Neural progenitor cell (in vitro differentiated cells): ENCODE data around the gene LRRC8B. TPM values are rescaled to one million over a fixed set of nuclear protein-coding genes. Genes with fewer than 3 reads are reported as not detected.

Experiments
- DNase-seq: peaks from one replicate; pipeline ENCODE4 v3.0.0-alpha.2; 2016; ENCODE audit warnings: low spot score
- H2AFZ ChIP-seq: fragments of 200-600 bp; sonication (generic); replicated peaks from 2 replicates; pipeline ENCODE4 v1.6.1; 2016; ENCODE audit warnings: antibody characterized with exemption
- H3F3A ChIP-seq: fragments of 200-600 bp; sonication (generic); 2 replicates; pipeline ENCODE4 v1.6.1; 2016; ENCODE audit warnings: antibody characterized with exemption, low read depth
- H3K27ac ChIP-seq: fragments of 200-600 bp; sonication (generic); 2 replicates; pipeline ENCODE4 v1.5.1; 2016; ENCODE audit warnings: mild to moderate bottlenecking
- H3K27me3 ChIP-seq: fragments of 200-600 bp; sonication (generic); 2 replicates; pipeline ENCODE4 v1.6.1; 2016; ENCODE audit warnings: mild to moderate bottlenecking, moderate library complexity
- H3K36me3 ChIP-seq: fragments of 200-600 bp; sonication (generic); 2 replicates; pipeline ENCODE4 v1.5.1; 2016
- H3K4me1 ChIP-seq: fragments of 200-600 bp; sonication (generic); 2 replicates; pipeline ENCODE4 v1.6.1; 2016; ENCODE audit warnings: mixed run types
- H3K4me2 ChIP-seq: fragments of 200-600 bp; sonication (generic); 2 replicates; pipeline ENCODE4 v1.6.1; 2016
- H3K4me3 ChIP-seq: fragments of 200-600 bp; sonication (generic); 2 replicates; pipeline ENCODE4 v1.5.1; 2016
- H3K79me2 ChIP-seq: fragments of 200-600 bp; sonication (generic); 2 replicates; pipeline ENCODE4 v1.6.1; 2016; ENCODE audit warnings: low read depth
- H3K9ac ChIP-seq: fragments of 200-600 bp; sonication (generic); 2 replicates; pipeline ENCODE4 v1.6.1; 2016
- H3K9me3 ChIP-seq: fragments of 200-600 bp; sonication (generic); 2 replicates; pipeline ENCODE4 v1.5.1; 2016; ENCODE audit warnings: low read depth
- H4K20me1 ChIP-seq: fragments of 200-600 bp; sonication (generic); 2 replicates; pipeline ENCODE4 v1.6.1; 2016; ENCODE audit warnings: low read depth
- H3K27ac Mint-ChIP-seq: 3 replicates; pipeline ENCODE4 v1.8.0; 2021; ENCODE audit warnings: mixed read lengths
- H3K27me3 Mint-ChIP-seq: 2 replicates; pipeline ENCODE4 v1.8.0; 2022; ENCODE audit warnings: low read depth, mild to moderate bottlenecking, inconsistent platforms, moderate library complexity, mixed read lengths; ENCODE audit not compliant: insufficient read depth
- H3K36me3 Mint-ChIP-seq: 3 replicates; pipeline ENCODE4 v1.8.0; 2021; ENCODE audit warnings: mixed read lengths
- H3K4me1 Mint-ChIP-seq: 3 replicates; pipeline ENCODE4 v1.8.0; 2021; ENCODE audit warnings: mixed read lengths
- H3K4me3 Mint-ChIP-seq: 3 replicates; pipeline ENCODE4 v1.8.0; 2021; ENCODE audit warnings: mild to moderate bottlenecking, moderate library complexity, mixed read lengths
- H3K9me3 Mint-ChIP-seq: 3 replicates; pipeline ENCODE4 v1.8.0; 2020; ENCODE audit warnings: mixed read lengths
- CTCF ChIP-seq: fragments of 200-600 bp; sonication (generic); IDR thresholded peaks from 2 replicates; pipeline ENCODE4 v1.5.1; 2017; ENCODE audit warnings: antibody characterized with exemption, mild to moderate bottlenecking
- EZH2 ChIP-seq: fragments of 200-600 bp; sonication (generic); IDR thresholded peaks from 2 replicates; pipeline ENCODE4 v1.6.1; 2017; ENCODE audit warnings: antibody characterized with exemption, mild to moderate bottlenecking, moderate library complexity
- EZH2phosphoT487 ChIP-seq: fragments of 200-600 bp; sonication (generic); IDR thresholded peaks from 2 replicates; pipeline ENCODE4 v1.6.1; 2017; ENCODE audit warnings: antibody characterized with exemption
- total RNA-seq: library from RNA; depleted of rRNA; stranded (reverse); fragments of >200 nt; gene quantifications from 2 replicates; pipeline ENCODE4 v1.2.3, GENCODE V29; 2015; ENCODE audit warnings: low replicate concordance

Gene LRRC8B
- total RNA-seq, 1 donor from 2014 or later, result 37.3 TPM

GRCh38 chr1:89528382-89528780, 3.8 kb downstream of the LRRC8B start:
- TF ChIP-seq CTCF (no peak), EZH2phosphoT487 (no peak), EZH2 (no peak)
- Histone ChIP-seq H2AFZ (no peak overlapping the region), H3K4me3 (no peak overlapping the region), H3K9ac (no peak overlapping the region), H4K20me1 (peaks cover 51% of the 10 kb centered on the region), H3K79me2 (peaks cover 84% of the 10 kb centered on the region), H3K4me2 (peak overlapping the region; percentile 87), H3K27me3 (no peaks in the 10 kb centered on the region), H3K27ac (no peak overlapping the region), H3K9me3 (no peaks in the 10 kb centered on the region), H3K36me3 (no peaks in the 10 kb centered on the region), H3F3A (peaks cover 31% of the 10 kb centered on the region), H3K4me1 (peaks cover 47% of the 10 kb centered on the region)
- peaks cover 19% of the 10 kb centered on the region for H3K4me1 Mint-ChIP-seq
- H3K27me3 Mint-ChIP-seq, result peaks cover 2% of the 10 kb centered on the region
- no peak overlapping the region for H3K27ac Mint-ChIP-seq
- no peak overlapping the region for H3K4me3 Mint-ChIP-seq
- no peak for DNase-seq
- H3K9me3 Mint-ChIP-seq, result no peaks in the 10 kb centered on the region
- H3K36me3 Mint-ChIP-seq, result peaks cover 14% of the 10 kb centered on the region

- Mint-ChIP-seq H3K4me3 (no peak overlapping the region), H3K4me1 (peaks cover 14% of the 10 kb centered on the region), H3K9me3 (no peaks in the 10 kb centered on the region), H3K36me3 (peaks cover 16% of the 10 kb centered on the region), H3K27ac (no peak overlapping the region), H3K27me3 (no peaks in the 10 kb centered on the region)
- Histone ChIP-seq H3K9me3 (no peaks in the 10 kb centered on the region), H3K4me2 (no peak overlapping the region), H2AFZ (no peak overlapping the region), H3K9ac (no peak overlapping the region), H3K79me2 (peaks cover 92% of the 10 kb centered on the region), H3F3A (peaks cover 23% of the 10 kb centered on the region), H4K20me1 (peaks cover 51% of the 10 kb centered on the region), H3K27ac (no peak overlapping the region), H3K27me3 (no peaks in the 10 kb centered on the region), H3K4me1 (peaks cover 38% of the 10 kb centered on the region), H3K4me3 (no peak overlapping the region), H3K36me3 (no peaks in the 10 kb centered on the region)
- no peak for DNase-seq
- TF ChIP-seq EZH2, result no peak
- TF ChIP-seq CTCF, result no peak
- no peak for TF ChIP-seq EZH2phosphoT487
These were observed 4.6 kb downstream of the LRRC8B start for GRCh38 chr1:89529196-89529595.

- Mint-ChIP-seq H3K27ac (no peak overlapping the region), H3K4me3 (no peak overlapping the region), H3K27me3 (no peaks in the 10 kb centered on the region), H3K36me3 (peaks cover 16% of the 10 kb centered on the region), H3K9me3 (no peaks in the 10 kb centered on the region), H3K4me1 (peaks cover 10% of the 10 kb centered on the region)
- Histone ChIP-seq H4K20me1 (peaks cover 56% of the 10 kb centered on the region), H3K9ac (no peak overlapping the region), H3K4me3 (peak overlapping the region; percentile 22), H3K27ac (no peak overlapping the region), H3K27me3 (no peaks in the 10 kb centered on the region), H3F3A (peaks cover 14% of the 10 kb centered on the region), H3K4me2 (peak overlapping the region; percentile 74), H2AFZ (no peak overlapping the region), H3K79me2 (peaks cover 98% of the 10 kb centered on the region), H3K9me3 (no peaks in the 10 kb centered on the region), H3K4me1 (peaks cover 38% of the 10 kb centered on the region), H3K36me3 (no peaks in the 10 kb centered on the region)
- TF ChIP-seq CTCF, result no peak
- no peak for TF ChIP-seq EZH2phosphoT487
- TF ChIP-seq EZH2, result no peak
- peak; percentile 57 for DNase-seq
These were observed 5.9 kb downstream of the LRRC8B start for GRCh38 chr1:89530444-89531089.
